ENCODE results near the gene ATP5PF. TPM values are rescaled to one million over a fixed set of nuclear protein-coding genes. Genes with fewer than 3 reads are reported as not detected.
"Not testable (repeated sequence)": the region's sequence is repeated elsewhere in the genome, so short reads cannot be mapped to it uniquely, and the experiment has no call there.

The ATP5PF gene
- 36.2 and 43.9 TPM in 2 replicates for total RNA-seq

GRCh38 chr21:25734904-25735645, at the start of gene ATP5PF, which contains the start of gene GABPA:
Gene ATP5PF (minus strand): TSS chr21:25734904. CDS start chr21:25729794, 5,110 bp downstream.
Gene GABPA (plus strand): TSS chr21:25734972. CDS start chr21:25741599, 6,627 bp downstream.
- Histone ChIP-seq H3K4me1 (ENCODE audit: insufficient read depth, low read length) (peaks cover 17% of the 10 kb centered on the region), H3K4me2 (ENCODE audit: insufficient read depth, low read length) (peak within 1 kb of the TSS; percentile 95), H3K9me3 (ENCODE audit: low read depth, low read length) (no peaks in the 10 kb centered on the region), H3K4me3 (ENCODE audit: insufficient read depth, low read length) (peak within 1 kb of the TSS; percentile 79), H2AFZ (ENCODE audit: low read length) (peak within 1 kb of the TSS; percentile 96), H3K36me3 (ENCODE audit: insufficient read depth, low read length) (peaks cover 6% of the 10 kb centered on the region), H3K27ac (ENCODE audit: low read depth, low read length) (peak within 1 kb of the TSS; percentile 94), H4K20me1 (ENCODE audit: insufficient read depth, low read length) (peaks cover 11% of the 10 kb centered on the region), H3K79me2 (ENCODE audit: insufficient read depth, low read length) (peaks cover 90% of the 10 kb centered on the region), H3K27me3 (ENCODE audit: insufficient read depth, low read length) (no peaks in the 10 kb centered on the region)
- peak; percentile 98 for DNase-seq (ENCODE audit: insufficient read length, low spot score, missing footprints)
- TF ChIP-seq CTCF (IDR thresholded peaks at IDR 0.05; ENCODE audit: extremely low read depth, low read depth, low read length) = no peak

- not testable (repeated sequence) for H3K4me3 ChIP-seq (ENCODE audit: insufficient read depth, low read length); DNase-seq (ENCODE audit: insufficient read length, low spot score, missing footprints); H3K36me3 ChIP-seq (ENCODE audit: insufficient read depth, low read length); H3K79me2 ChIP-seq (ENCODE audit: insufficient read depth, low read length); H3K9me3 ChIP-seq (ENCODE audit: low read depth, low read length); H3K27me3 ChIP-seq (ENCODE audit: insufficient read depth, low read length); H3K4me2 ChIP-seq (ENCODE audit: insufficient read depth, low read length); H3K27ac ChIP-seq (ENCODE audit: low read depth, low read length); H2AFZ ChIP-seq (ENCODE audit: low read length); H4K20me1 ChIP-seq (ENCODE audit: insufficient read depth, low read length); H3K4me1 ChIP-seq (ENCODE audit: insufficient read depth, low read length)
Observed at GRCh38 chr21:25778126-25778875, 43.6 kb upstream of the ATP5PF start.

- Histone ChIP-seq H3K79me2 (ENCODE audit: insufficient read depth, low read length) (no peaks in the 10 kb centered on the region), H3K36me3 (ENCODE audit: insufficient read depth, low read length) (no peaks in the 10 kb centered on the region)
Observed at GRCh38 chr21:25776440-25776839, 41.7 kb upstream of the ATP5PF start.

GRCh38 chr21:25772686-25773085, 38.0 kb upstream of the ATP5PF start:
- Histone ChIP-seq H3K79me2 (ENCODE audit: insufficient read depth, low read length) (no peaks in the 10 kb centered on the region), H3K27ac (ENCODE audit: low read depth, low read length) (no peak overlapping the region), H3K9me3 (ENCODE audit: low read depth, low read length) (no peaks in the 10 kb centered on the region), H3K36me3 (ENCODE audit: insufficient read depth, low read length) (no peaks in the 10 kb centered on the region), H2AFZ (ENCODE audit: low read length) (no peak overlapping the region), H3K4me3 (ENCODE audit: insufficient read depth, low read length) (no peak overlapping the region), H4K20me1 (ENCODE audit: insufficient read depth, low read length) (no peaks in the 10 kb centered on the region), H3K4me2 (ENCODE audit: insufficient read depth, low read length) (no peak overlapping the region), H3K27me3 (ENCODE audit: insufficient read depth, low read length) (no peaks in the 10 kb centered on the region), H3K4me1 (ENCODE audit: insufficient read depth, low read length) (no peaks in the 10 kb centered on the region)
- DNase-seq (ENCODE audit: insufficient read length, low spot score, missing footprints) = no peak
- TF ChIP-seq CTCF (IDR thresholded peaks at IDR 0.05; ENCODE audit: extremely low read depth, low read depth, low read length) = no peak

More at GRCh38 chr21:25776440-25776839, 41.7 kb upstream of the ATP5PF start:
- Histone ChIP-seq H3K27ac (ENCODE audit: low read depth, low read length) (no peak overlapping the region), H3K27me3 (ENCODE audit: insufficient read depth, low read length) (no peaks in the 10 kb centered on the region), H4K20me1 (ENCODE audit: insufficient read depth, low read length) (no peaks in the 10 kb centered on the region), H2AFZ (ENCODE audit: low read length) (no peak overlapping the region), H3K9me3 (ENCODE audit: low read depth, low read length) (no peaks in the 10 kb centered on the region), H3K4me3 (ENCODE audit: insufficient read depth, low read length) (no peak overlapping the region), H3K4me2 (ENCODE audit: insufficient read depth, low read length) (no peak overlapping the region), H3K4me1 (ENCODE audit: insufficient read depth, low read length) (no peaks in the 10 kb centered on the region)
- TF ChIP-seq CTCF (IDR thresholded peaks at IDR 0.05; ENCODE audit: extremely low read depth, low read depth, low read length) = no peak
- DNase-seq (ENCODE audit: insufficient read length, low spot score, missing footprints) = no peak
